Cardiac muscle cell (in vitro differentiated cells and primary cell): ENCODE results near the gene CD14. TPM values are rescaled to one million over a fixed set of nuclear protein-coding genes. Genes with fewer than 3 reads are reported as not detected.

Source experiments
- DNase-seq, 2 donors: peaks; one replicate each; pipeline versions ENCODE4 v3.0.0 to v3.0.0-alpha.2; 2010 to 2017; ENCODE audit warnings: low read depth in 1 of 2, low spot score in 1 of 2
- H3K27ac ChIP-seq: fragments of 200-600 bp; sonication (generic); 2 replicates; pipeline ENCODE4 v1.5.1; 2016
- H3K27me3 ChIP-seq: fragments of 200-600 bp; sonication (generic); 2 replicates; pipeline ENCODE4 v1.6.0; 2016; ENCODE audit warnings: control low read depth
- H3K36me3 ChIP-seq: fragments of 200-600 bp; sonication (generic); 2 replicates; pipeline ENCODE4 v1.5.1; 2016; ENCODE audit warnings: control low read depth
- H3K4me1 ChIP-seq: fragments of 200-600 bp; sonication (generic); 2 replicates; pipeline ENCODE4 v1.8.1; 2017; ENCODE audit warnings: low read depth, mild to moderate bottlenecking, mixed run types
- H3K4me3 ChIP-seq: fragments of 200-600 bp; sonication (generic); 2 replicates; pipeline ENCODE4 v1.5.1; 2016; ENCODE audit warnings: mild to moderate bottlenecking
- H3K9me3 ChIP-seq: fragments of 200-600 bp; sonication (generic); 2 replicates; pipeline ENCODE4 v1.5.1; 2017; ENCODE audit warnings: low read depth, mild to moderate bottlenecking, control low read depth
- polyA plus RNA-seq: library from polyadenylated mRNA; unstranded; fragments of >200 nt; fragmentation: Nextera tagmentation; extraction: Ambion mirVana; gene quantifications from 2 replicates; pipeline ENCODE4 v1.2.1, GENCODE V29; 2016
- total RNA-seq: library from RNA; depleted of rRNA; stranded (reverse); fragments of >200 nt; gene quantifications from 2 replicates; pipeline ENCODE4 v1.2.3, GENCODE V29; 2016
- TF ChIP-seq, protein P1 (sequence below): IDR thresholded peaks from 2 replicates; pipeline ENCODE4 v1.5.1; 2012; ENCODE audit warnings: low read depth, mild to moderate bottlenecking, low read length

The CD14 gene
- total and polyA plus RNA-seq, 2 experiments from 2014 or later, result 0.10 to 1.4 TPM

DNA sequence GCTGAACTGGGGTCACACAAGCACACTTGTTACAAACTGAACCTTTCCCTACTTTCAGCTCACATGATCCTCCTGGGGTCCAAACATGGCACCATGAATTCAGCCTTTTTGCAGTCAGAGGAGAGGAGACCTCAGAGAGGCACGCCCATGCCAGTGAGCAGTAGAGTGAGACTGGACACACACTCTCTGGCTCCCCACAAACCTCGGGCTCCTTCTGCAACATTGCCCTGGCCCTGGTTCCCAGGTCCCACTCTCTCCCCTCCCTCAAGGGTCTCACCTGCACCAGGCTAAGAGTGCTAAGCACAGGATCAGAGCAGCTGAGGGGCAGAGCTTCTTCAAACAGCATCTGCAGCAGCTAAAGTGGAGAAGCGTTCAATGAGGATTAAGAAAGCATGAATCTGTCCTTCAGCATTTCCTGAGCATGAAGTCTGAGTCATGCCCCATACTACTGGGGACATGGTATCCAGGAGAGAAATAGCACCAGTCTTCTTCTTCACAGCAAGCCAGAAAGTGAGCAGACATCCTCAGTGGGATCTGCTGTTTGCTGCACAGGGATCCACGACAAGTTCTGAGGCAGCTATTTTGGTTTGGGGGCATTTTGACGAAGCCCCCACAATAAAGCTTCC is 41.1 kb downstream of the CD14 start:
- TF ChIP-seq, protein P1, sequence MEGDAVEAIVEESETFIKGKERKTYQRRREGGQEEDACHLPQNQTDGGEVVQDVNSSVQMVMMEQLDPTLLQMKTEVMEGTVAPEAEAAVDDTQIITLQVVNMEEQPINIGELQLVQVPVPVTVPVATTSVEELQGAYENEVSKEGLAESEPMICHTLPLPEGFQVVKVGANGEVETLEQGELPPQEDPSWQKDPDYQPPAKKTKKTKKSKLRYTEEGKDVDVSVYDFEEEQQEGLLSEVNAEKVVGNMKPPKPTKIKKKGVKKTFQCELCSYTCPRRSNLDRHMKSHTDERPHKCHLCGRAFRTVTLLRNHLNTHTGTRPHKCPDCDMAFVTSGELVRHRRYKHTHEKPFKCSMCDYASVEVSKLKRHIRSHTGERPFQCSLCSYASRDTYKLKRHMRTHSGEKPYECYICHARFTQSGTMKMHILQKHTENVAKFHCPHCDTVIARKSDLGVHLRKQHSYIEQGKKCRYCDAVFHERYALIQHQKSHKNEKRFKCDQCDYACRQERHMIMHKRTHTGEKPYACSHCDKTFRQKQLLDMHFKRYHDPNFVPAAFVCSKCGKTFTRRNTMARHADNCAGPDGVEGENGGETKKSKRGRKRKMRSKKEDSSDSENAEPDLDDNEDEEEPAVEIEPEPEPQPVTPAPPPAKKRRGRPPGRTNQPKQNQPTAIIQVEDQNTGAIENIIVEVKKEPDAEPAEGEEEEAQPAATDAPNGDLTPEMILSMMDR, result no peak
- Histone ChIP-seq H3K9me3 (no peaks in the 10 kb centered on the region), H3K36me3 (no peaks in the 10 kb centered on the region), H3K4me1 (no peaks in the 10 kb centered on the region), H3K4me3 (no peak overlapping the region), H3K27me3 (no peaks in the 10 kb centered on the region), H3K27ac (no peak overlapping the region)
- peak in 1 of 2 donors; percentile 51 for DNase-seq

DNA sequence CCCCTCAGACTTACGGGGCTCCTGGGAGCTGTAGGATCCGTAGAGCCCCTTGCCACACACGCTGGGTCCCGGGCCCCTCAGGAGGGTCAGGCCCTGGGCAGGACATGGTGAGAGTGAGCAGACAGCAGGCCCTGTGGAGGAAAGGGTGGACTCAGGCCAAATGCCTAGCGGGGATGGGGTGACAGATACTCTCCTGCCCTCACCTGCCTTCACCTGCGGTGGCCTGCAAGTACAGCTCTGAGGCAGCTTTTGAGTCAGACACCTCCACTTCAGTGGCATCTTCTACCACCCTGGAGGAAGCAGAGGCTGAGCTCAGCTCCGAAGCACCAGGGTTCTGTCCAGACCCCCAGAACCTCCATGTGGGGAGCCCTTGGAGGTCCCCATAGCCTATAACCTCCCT is 42.1 kb downstream of the CD14 start:
- DNase-seq, result no peak
- TF ChIP-seq, protein P1, result no peak
- H3K27ac ChIP-seq, result no peak overlapping the region
- H3K9me3 ChIP-seq, result no peaks in the 10 kb centered on the region
- no peaks in the 10 kb centered on the region for H3K4me1 ChIP-seq
- no peak overlapping the region for H3K4me3 ChIP-seq
- H3K27me3 ChIP-seq, result no peaks in the 10 kb centered on the region
- H3K36me3 ChIP-seq, result no peaks in the 10 kb centered on the region

DNA sequence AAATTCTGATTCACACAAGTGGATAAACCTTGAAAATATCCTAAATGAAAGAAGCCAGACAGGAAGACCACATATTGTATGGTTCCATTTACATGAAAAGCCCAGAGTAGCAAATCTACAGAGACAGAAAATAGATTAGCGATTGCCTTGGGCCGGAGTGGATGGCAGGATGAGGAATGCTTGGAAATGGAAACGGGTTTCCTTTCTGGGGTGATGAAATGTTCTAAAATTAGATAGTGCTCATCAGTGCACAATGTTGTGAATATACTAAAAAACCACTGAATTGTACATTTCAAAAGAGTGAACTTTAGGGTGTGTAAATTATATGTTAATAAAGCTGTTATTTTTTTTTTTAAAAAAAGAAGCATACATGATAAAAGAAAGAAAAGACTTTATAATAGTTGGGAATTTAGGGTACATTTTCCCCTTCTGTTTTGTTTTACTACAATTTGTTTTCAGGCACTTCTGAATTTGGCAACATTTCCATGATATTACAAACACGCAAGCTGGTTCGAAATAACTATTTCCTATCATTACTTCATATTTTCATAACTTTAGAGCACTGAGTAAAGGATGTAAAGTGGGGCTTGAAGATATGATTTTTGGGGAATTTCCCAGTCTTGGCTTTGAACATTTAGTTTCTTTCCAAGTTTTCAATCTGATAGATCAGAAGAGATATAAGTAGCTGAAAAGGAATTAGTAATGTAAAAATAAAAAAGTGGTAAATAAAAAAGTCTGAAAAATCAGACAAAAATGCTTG is 44.5 kb downstream of the CD14 start:
- Histone ChIP-seq H3K9me3 (no peaks in the 10 kb centered on the region), H3K4me3 (no peak overlapping the region), H3K4me1 (no peaks in the 10 kb centered on the region), H3K27me3 (no peaks in the 10 kb centered on the region), H3K36me3 (no peaks in the 10 kb centered on the region), H3K27ac (no peak overlapping the region)
- TF ChIP-seq, protein P1, result no peak
- peak in 1 of 2 donors; percentile 69 for DNase-seq

DNA sequence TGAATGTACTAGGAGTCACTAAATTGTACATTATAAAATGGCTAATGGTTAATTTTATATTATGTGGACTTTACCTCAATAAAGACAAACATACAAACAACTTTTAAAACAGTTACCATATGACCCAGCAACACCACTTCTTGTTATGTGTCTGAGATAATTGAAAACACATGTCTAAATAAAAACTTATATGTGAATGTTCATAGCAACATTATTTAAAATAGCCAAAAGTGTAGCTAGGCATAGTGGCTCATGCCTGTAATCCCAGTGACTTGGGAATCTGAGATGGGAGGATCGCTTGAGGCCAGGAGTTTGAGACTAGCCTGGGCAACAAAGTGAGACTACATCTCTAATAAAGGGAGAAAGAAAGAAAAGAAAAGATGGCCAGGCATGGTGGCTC is 45.5 kb downstream of the CD14 start:
- no peak overlapping the region for H3K4me3 ChIP-seq
- TF ChIP-seq, protein P1, result no peak
- no peaks in the 10 kb centered on the region for H3K9me3 ChIP-seq
- no peaks in the 10 kb centered on the region for H3K36me3 ChIP-seq
- no peaks in the 10 kb centered on the region for H3K4me1 ChIP-seq
- H3K27ac ChIP-seq, result no peak overlapping the region
- no peaks in the 10 kb centered on the region for H3K27me3 ChIP-seq
- no peak for DNase-seq

Other genes with a start within 250 kb of the CD14 start
- gene ANKHD1, start 231.3 kb downstream of the CD14 start, total RNA-seq, result 42.4 and 58.8 TPM in 2 replicates
- 41.5 and 46.5 TPM in 2 replicates for gene ANKHD1, start 231.3 kb downstream of the CD14 start, polyA plus RNA-seq
- 3.1 and 5.3 TPM in 2 replicates for gene EIF4EBP3, start 85.5 kb downstream of the CD14 start, total RNA-seq
- 6.6 and 24.8 TPM in 2 replicates for gene EIF4EBP3, start 85.5 kb downstream of the CD14 start, polyA plus RNA-seq
- gene SRA1, start 75.7 kb downstream of the CD14 start, total RNA-seq, result 22.8 and 43.9 TPM in 2 replicates
- 51.5 and 80.6 TPM in 2 replicates for gene SRA1, start 75.7 kb downstream of the CD14 start, polyA plus RNA-seq
- 34.2 and 45.4 TPM in 2 replicates for gene APBB3, start 68.6 kb downstream of the CD14 start, total RNA-seq
- gene APBB3, start 68.6 kb downstream of the CD14 start, polyA plus RNA-seq, result 61.8 and 66.2 TPM in 2 replicates
- gene SLC35A4, start 68.3 kb downstream of the CD14 start, total RNA-seq, result 29.5 and 32.3 TPM in 2 replicates
- gene SLC35A4, start 68.3 kb downstream of the CD14 start, polyA plus RNA-seq, result 67.9 and 80.7 TPM in 2 replicates
- gene TMCO6, start 6.3 kb upstream of the CD14 start, total RNA-seq, result 77.1 and 234 TPM in 2 replicates
- 14.2 and 17.2 TPM in 2 replicates for gene TMCO6, start 6.3 kb upstream of the CD14 start, polyA plus RNA-seq
- gene NDUFA2, start 14.5 kb upstream of the CD14 start, total RNA-seq, result 65.5 and 113 TPM in 2 replicates
- gene NDUFA2, start 14.5 kb upstream of the CD14 start, polyA plus RNA-seq, result 243 and 273 TPM in 2 replicates
- 80.4 and 104 TPM in 2 replicates for gene IK, start 14.7 kb upstream of the CD14 start, total RNA-seq
- 119 and 125 TPM in 2 replicates for gene IK, start 14.7 kb upstream of the CD14 start, polyA plus RNA-seq
- gene WDR55, start 31.7 kb upstream of the CD14 start, total RNA-seq, result 17.2 and 23.8 TPM in 2 replicates
- gene WDR55, start 31.7 kb upstream of the CD14 start, polyA plus RNA-seq, result 17.7 and 21.1 TPM in 2 replicates
- 1.0 and 2.1 TPM in 2 replicates for gene DND1, start 40.4 kb upstream of the CD14 start, total RNA-seq
- gene DND1, start 40.4 kb upstream of the CD14 start, polyA plus RNA-seq, result 0.86 and 0.94 TPM in 2 replicates
- 43.0 and 50.1 TPM in 2 replicates for gene HARS1, start 58.2 kb upstream of the CD14 start, total RNA-seq
- 72.9 and 94.1 TPM in 2 replicates for gene HARS1, start 58.2 kb upstream of the CD14 start, polyA plus RNA-seq
- gene HARS2, start 58.3 kb upstream of the CD14 start, total RNA-seq, result 27.8 and 30.9 TPM in 2 replicates
- 33.6 and 39.9 TPM in 2 replicates for gene HARS2, start 58.3 kb upstream of the CD14 start, polyA plus RNA-seq
- gene ZMAT2, start 67.3 kb upstream of the CD14 start, total RNA-seq, result 30.2 and 47.0 TPM in 2 replicates
- gene ZMAT2, start 67.3 kb upstream of the CD14 start, polyA plus RNA-seq, result 42.1 and 49.0 TPM in 2 replicates
- 0.25 TPM in 1 of 2 replicates, not detected in the other for gene PCDHA1, start 153.0 kb upstream of the CD14 start, total RNA-seq
- 0.29 and 0.69 TPM in 2 replicates for gene PCDHA1, start 153.0 kb upstream of the CD14 start, polyA plus RNA-seq
- 4.5 and 5.1 TPM in 2 replicates for gene PCDHA2, start 161.7 kb upstream of the CD14 start, total RNA-seq
- 2.7 and 5.3 TPM in 2 replicates for gene PCDHA2, start 161.7 kb upstream of the CD14 start, polyA plus RNA-seq
- 1.1 and 2.3 TPM in 2 replicates for gene PCDHA3, start 167.9 kb upstream of the CD14 start, total RNA-seq
- 1.8 and 2.9 TPM in 2 replicates for gene PCDHA3, start 167.9 kb upstream of the CD14 start, polyA plus RNA-seq
- 14.2 and 14.3 TPM in 2 replicates for gene PCDHA4, start 173.9 kb upstream of the CD14 start, total RNA-seq
- gene PCDHA4, start 173.9 kb upstream of the CD14 start, polyA plus RNA-seq, result 6.1 and 9.1 TPM in 2 replicates
- 1.5 and 1.8 TPM in 2 replicates for gene PCDHA5, start 188.4 kb upstream of the CD14 start, total RNA-seq
- 0.09 and 0.53 TPM in 2 replicates for gene PCDHA5, start 188.4 kb upstream of the CD14 start, polyA plus RNA-seq
- 2.6 and 16.9 TPM in 2 replicates for gene PCDHA6, start 194.8 kb upstream of the CD14 start, total RNA-seq
- gene PCDHA6, start 194.8 kb upstream of the CD14 start, polyA plus RNA-seq, result 1.3 and 7.7 TPM in 2 replicates
- gene PCDHA7, start 201.1 kb upstream of the CD14 start, total RNA-seq, result 1.2 and 2.7 TPM in 2 replicates
- 0.37 TPM in 1 of 2 replicates, not detected in the other for gene PCDHA7, start 201.1 kb upstream of the CD14 start, polyA plus RNA-seq
- 1.1 and 1.8 TPM in 2 replicates for gene PCDHA8, start 208.0 kb upstream of the CD14 start, total RNA-seq
- gene PCDHA8, start 208.0 kb upstream of the CD14 start, polyA plus RNA-seq, result 0.44 and 1.2 TPM in 2 replicates
- gene PCDHA9, start 215.2 kb upstream of the CD14 start, total RNA-seq, result 1.6 and 2.2 TPM in 2 replicates
- 0.70 and 0.72 TPM in 2 replicates for gene PCDHA9, start 215.2 kb upstream of the CD14 start, polyA plus RNA-seq
- gene PCDHA10, start 222.7 kb upstream of the CD14 start, total RNA-seq, result 11.3 and 14.4 TPM in 2 replicates
- 10.2 and 12.3 TPM in 2 replicates for gene PCDHA10, start 222.7 kb upstream of the CD14 start, polyA plus RNA-seq
- 9.9 and 10.8 TPM in 2 replicates for gene PCDHA11, start 235.8 kb upstream of the CD14 start, total RNA-seq
- 6.1 and 7.5 TPM in 2 replicates for gene PCDHA11, start 235.8 kb upstream of the CD14 start, polyA plus RNA-seq
- 9.5 and 10.5 TPM in 2 replicates for gene PCDHA12, start 242.1 kb upstream of the CD14 start, total RNA-seq
- 0.71 and 1.7 TPM in 2 replicates for gene PCDHA12, start 242.1 kb upstream of the CD14 start, polyA plus RNA-seq
- 2.1 and 2.3 TPM in 2 replicates for gene PCDHA13, start 248.9 kb upstream of the CD14 start, total RNA-seq
- gene PCDHA13, start 248.9 kb upstream of the CD14 start, polyA plus RNA-seq, result 0.27 and 0.34 TPM in 2 replicates